ENCODE results near the gene WDR33.

The WDR33 gene

GRCh38 chr2:127656569-127657231, 154.3 kb downstream of the WDR33 start:
- TF ChIP-seq ZNF70 (CRISPR knock-in tag; IDR thresholded peaks at IDR 0.05) (no peak), PPARA (CRISPR knock-in tag; IDR thresholded peaks at IDR 0.05; ENCODE audit: borderline replicate concordance) (no peak)
- TF ChIP-seq, protein P1, sequence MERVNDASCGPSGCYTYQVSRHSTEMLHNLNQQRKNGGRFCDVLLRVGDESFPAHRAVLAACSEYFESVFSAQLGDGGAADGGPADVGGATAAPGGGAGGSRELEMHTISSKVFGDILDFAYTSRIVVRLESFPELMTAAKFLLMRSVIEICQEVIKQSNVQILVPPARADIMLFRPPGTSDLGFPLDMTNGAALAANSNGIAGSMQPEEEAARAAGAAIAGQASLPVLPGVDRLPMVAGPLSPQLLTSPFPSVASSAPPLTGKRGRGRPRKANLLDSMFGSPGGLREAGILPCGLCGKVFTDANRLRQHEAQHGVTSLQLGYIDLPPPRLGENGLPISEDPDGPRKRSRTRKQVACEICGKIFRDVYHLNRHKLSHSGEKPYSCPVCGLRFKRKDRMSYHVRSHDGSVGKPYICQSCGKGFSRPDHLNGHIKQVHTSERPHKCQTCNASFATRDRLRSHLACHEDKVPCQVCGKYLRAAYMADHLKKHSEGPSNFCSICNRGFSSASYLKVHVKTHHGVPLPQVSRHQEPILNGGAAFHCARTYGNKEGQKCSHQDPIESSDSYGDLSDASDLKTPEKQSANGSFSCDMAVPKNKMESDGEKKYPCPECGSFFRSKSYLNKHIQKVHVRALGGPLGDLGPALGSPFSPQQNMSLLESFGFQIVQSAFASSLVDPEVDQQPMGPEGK (CRISPR knock-in tag; IDR thresholded peaks at IDR 0.05; ENCODE audit: borderline replicate concordance) = no peak
- ATAC-seq = no peak

DNA sequence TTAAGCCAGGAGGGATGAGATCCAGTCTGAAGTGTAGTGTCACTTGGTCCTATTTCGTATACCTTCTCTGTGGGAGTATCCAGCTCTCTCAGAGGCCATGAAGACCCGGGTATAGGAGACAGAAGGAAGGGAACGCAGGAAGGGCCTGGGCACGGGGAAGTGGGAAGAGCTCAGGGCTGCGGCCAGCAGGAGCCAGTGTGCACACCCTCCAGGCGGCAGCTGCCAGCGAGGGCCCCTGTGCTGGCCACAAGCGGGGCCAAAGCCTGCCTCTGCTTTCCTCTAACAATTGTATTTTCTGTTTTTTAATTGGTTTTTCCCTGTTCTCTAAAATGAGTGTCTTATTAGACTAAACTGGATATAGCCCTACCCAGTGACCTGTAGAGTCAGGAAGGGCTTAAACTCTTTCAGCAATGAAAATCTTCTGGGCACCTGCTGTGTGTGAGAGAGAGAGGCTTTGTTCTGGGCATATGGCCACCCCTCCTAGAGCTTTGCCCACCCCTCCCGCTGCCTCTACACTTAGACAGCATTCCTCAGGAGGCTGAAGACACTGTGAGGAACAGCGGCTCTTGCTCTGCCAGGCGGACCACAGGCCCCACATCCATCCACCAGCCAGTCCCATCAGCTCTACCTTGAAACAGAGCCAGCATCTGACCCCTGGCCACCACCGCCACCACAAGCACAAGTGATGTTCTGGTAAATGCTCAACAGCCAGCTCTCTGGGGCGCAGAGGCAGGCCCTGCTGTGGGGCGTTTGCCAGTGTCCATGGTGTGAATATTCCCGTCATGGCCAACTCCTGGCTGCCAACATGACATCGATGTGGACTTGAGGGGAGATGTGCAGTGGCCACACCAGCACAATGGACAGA, 155.5 kb downstream of the WDR33 start:
- ATAC-seq = no peak
- TF ChIP-seq BACH2 (CRISPR knock-in tag; IDR thresholded peaks at IDR 0.05; ENCODE audit: borderline replicate concordance) (no peak), SNAI2 (CRISPR knock-in tag; IDR thresholded peaks at IDR 0.05) (no peak), ZFP30 (CRISPR knock-in tag; IDR thresholded peaks at IDR 0.05) (no peak), PPARA (CRISPR knock-in tag; IDR thresholded peaks at IDR 0.05; ENCODE audit: borderline replicate concordance) (no peak), GLIS3 (CRISPR knock-in tag; IDR thresholded peaks at IDR 0.05) (no peak), ZNF70 (CRISPR knock-in tag; IDR thresholded peaks at IDR 0.05) (no peak), ESRRG (CRISPR knock-in tag; IDR thresholded peaks at IDR 0.05) (no peak), RARB (CRISPR knock-in tag; IDR thresholded peaks at IDR 0.05) (no peak), ZC3H10 (CRISPR knock-in tag; IDR thresholded peaks at IDR 0.05) (no peak), ZFP3 (CRISPR knock-in tag; IDR thresholded peaks at IDR 0.05) (no peak), ARNTL (CRISPR knock-in tag; IDR thresholded peaks at IDR 0.05; ENCODE audit: borderline replicate concordance, low read depth) (no peak), TCF4 (CRISPR knock-in tag; IDR thresholded peaks at IDR 0.05; ENCODE audit: borderline replicate concordance) (no peak)
- TF ChIP-seq, protein P2, sequence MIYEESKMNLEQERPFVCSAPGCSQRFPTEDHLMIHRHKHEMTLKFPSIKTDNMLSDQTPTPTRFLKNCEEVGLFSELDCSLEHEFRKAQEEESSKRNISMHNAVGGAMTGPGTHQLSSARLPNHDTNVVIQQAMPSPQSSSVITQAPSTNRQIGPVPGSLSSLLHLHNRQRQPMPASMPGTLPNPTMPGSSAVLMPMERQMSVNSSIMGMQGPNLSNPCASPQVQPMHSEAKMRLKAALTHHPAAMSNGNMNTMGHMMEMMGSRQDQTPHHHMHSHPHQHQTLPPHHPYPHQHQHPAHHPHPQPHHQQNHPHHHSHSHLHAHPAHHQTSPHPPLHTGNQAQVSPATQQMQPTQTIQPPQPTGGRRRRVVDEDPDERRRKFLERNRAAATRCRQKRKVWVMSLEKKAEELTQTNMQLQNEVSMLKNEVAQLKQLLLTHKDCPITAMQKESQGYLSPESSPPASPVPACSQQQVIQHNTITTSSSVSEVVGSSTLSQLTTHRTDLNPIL (CRISPR knock-in tag; IDR thresholded peaks at IDR 0.05; ENCODE audit: low read depth) = no peak

- no peak for TF ChIP-seq ISL1 (CRISPR knock-in tag; IDR thresholded peaks at IDR 0.05)
- TF ChIP-seq, protein P1 (CRISPR knock-in tag; IDR thresholded peaks at IDR 0.05; ENCODE audit: borderline replicate concordance) = no peak
- no peak for TF ChIP-seq POU6F1 (CRISPR knock-in tag; IDR thresholded peaks at IDR 0.05; ENCODE audit: borderline replicate concordance, low read depth)
- TF ChIP-seq ESRRG (CRISPR knock-in tag; IDR thresholded peaks at IDR 0.05) = no peak
- TF ChIP-seq ZC3H10 (CRISPR knock-in tag; IDR thresholded peaks at IDR 0.05) = no peak
- TF ChIP-seq BACH2 (CRISPR knock-in tag; IDR thresholded peaks at IDR 0.05; ENCODE audit: borderline replicate concordance) = no peak
- no peak for TF ChIP-seq TSHZ2 (CRISPR knock-in tag; IDR thresholded peaks at IDR 0.05)
- no peak for TF ChIP-seq PPARA (CRISPR knock-in tag; IDR thresholded peaks at IDR 0.05; ENCODE audit: borderline replicate concordance)
- no peak for TF ChIP-seq SNAI2 (CRISPR knock-in tag; IDR thresholded peaks at IDR 0.05)
- no peak for TF ChIP-seq TCF4 (CRISPR knock-in tag; IDR thresholded peaks at IDR 0.05; ENCODE audit: borderline replicate concordance)
- TF ChIP-seq ZNF70 (CRISPR knock-in tag; IDR thresholded peaks at IDR 0.05) = no peak
- TF ChIP-seq OSR1 (CRISPR knock-in tag; IDR thresholded peaks at IDR 0.05) = no peak
- TF ChIP-seq ZNF8 (CRISPR knock-in tag; IDR thresholded peaks at IDR 0.05) = no peak
- TF ChIP-seq CSDC2 (CRISPR knock-in tag; IDR thresholded peaks at IDR 0.05) = no peak
- ATAC-seq = no peak
Measured at GRCh38 chr2:127654838-127655175, 156.2 kb downstream of the WDR33 start.

All from SK-N-SH treated with all-trans-retinoic acid at 6 μM for 48 hours (cell line).